Ramos (cell line): ENCODE measurements around the gene DHX32.

ENCODE experiments used
- in situ Hi-C: fragments of 300-500 bp; cut with MboI; formaldehyde crosslinking; loops from one replicate; pipeline ENCODE4 v1.14.3; 2022; ENCODE audit warnings: low sequenced_read_pairs; ENCODE audit not compliant: unreplicated experiment

The DHX32 gene

DNA sequence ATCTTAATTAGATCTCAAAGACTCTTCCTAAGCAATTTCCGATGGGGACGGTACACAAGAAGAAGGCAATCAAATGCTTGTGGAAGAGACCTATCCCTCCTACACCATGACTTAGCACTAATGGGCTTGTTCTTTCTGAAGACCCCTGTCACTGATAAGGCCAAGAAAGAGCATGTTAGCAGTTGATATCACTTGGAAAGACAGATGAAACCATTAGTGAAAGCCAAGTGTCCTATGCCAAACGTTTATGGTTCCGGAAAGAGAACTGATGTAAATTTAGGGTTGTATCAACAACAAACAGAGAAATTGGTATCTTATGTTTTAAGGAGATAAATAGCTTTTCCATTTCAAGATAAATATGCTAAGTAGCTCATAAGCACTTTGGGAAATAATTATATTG is 64.5 kb downstream of the DHX32 start:
- in situ Hi-C loops, result no loop called here

DNA sequence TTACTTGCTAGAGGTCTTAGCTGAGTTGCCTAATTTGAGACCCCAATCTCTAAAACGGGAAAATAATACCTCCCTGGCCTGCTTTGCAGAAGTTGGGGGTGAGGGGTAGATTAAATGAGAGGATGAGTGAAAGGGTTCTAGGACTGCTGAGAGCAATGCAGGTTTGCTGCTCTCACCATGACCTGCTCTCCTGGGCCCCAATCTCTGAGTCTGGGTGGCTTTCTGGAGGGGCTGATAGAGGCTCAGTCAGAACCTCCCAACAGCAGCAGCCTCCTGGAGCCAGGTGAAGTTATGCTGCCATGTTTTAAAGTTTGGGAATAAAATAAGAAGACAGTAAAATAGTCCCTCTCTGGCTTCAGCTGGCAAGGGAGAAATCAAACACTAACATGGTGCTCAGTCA is 65.3 kb downstream of the DHX32 start:
- in situ Hi-C loops, result no loop called here

DNA sequence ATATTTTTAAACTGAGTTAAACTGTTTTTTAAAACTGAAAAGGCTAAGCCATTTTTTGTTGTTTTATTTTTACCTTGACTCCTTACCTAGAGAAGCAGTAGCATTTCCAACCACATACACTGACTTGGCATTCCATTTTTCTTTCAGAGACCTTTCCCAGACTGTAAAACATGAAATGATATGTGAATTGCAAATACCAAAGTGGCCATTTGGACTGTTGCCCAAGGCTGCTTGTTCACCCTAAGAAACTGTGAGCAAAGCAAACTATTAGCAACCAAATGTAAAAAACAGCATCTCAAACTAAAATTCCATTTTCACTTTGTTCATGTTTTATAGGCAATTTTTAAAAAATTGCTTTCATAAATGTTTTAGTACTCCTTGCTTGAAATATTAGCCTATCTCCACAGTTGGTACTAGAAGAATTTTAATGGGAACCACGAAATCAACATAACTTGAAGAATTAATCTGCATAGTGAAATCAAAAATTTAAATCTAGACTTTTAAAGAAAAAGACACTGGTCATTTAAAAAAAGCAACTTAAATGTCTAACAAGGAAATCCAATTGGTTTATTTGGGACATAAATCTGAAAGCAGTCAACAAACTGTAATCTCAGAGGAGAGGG is 68.9 kb downstream of the DHX32 start:
- in situ Hi-C loops, result no loop called here

DNA sequence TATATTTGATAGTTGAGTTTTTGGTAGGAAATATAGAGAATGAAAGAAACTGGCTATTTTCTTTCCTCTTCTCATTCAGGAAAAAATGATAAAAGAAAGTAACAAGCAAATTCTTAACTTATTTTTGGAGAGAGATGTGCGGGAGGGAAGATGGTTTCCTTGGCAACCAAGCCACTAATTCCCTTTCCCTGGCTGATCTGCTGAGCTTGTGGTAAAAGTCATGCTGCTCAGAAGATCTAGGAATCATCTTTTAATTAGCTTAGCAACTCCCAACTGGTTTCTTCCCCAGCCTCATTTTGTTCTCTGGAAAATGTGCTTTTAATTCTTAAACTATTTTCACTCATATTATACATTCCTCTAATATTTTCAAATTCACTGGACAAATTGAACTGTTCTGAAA is 69.8 kb downstream of the DHX32 start:
- in situ Hi-C loops, result no loop called here

DNA sequence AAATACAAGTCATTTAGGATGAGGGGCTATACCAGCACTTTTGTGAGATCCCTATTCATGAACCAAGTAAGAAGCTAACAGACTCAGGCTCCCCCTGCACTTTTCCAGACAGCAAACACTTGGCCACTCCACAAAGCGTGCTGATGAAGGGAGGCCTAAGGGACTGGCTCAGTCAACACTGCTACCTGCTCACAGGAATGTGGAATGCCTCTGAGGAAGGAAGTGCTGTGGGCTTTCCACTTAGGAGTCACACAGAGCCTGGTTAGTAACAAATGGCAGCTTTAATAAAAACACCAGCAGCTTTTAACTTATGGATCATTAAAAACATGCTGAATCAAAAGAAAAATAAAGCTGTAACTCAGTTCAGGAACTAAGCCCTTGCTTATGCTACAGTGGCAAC is 73.0 kb downstream of the DHX32 start:
- in situ Hi-C loops, result no loop called here

DNA sequence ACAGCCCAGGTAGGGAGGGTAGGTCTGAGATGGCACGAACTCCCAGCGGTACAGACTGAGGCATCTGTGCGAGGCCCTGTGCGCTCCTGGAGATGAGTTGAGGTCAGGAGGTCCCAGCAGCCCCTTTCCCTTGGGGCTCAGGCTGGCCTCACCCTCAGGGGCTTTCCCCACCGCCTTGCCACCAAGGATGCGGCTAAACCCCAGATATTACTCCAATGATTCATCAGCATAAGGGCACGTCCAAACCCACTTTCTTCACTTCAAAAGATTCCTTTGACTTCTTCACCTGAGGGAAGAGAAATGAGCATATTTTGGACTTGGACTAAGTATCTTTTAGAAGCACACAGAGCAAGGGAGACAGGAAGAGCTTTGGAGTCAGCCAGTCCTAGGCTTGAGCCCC is 78.4 kb downstream of the DHX32 start:
- in situ Hi-C loops, result no loop called here

DNA sequence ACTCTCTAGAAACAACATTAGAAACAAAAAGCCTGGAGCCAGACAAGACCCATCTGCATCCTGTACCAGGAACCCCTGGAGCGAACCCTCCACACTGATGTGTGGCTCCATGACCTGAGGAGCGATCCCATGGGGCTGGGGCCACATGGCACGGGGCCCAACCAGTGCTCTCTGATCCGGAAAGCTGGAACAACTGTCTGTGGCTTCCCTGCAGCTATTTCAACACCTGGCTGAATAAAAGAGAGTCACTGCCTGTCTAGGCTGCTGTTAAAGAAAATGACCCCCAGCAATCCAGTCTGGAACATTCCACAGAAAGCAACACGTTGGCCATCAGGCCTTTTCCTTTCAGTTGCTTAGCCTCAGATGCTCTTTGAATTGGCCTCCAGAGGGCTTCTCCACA is 79.0 kb downstream of the DHX32 start:
- in situ Hi-C loops, result no loop called here

DNA sequence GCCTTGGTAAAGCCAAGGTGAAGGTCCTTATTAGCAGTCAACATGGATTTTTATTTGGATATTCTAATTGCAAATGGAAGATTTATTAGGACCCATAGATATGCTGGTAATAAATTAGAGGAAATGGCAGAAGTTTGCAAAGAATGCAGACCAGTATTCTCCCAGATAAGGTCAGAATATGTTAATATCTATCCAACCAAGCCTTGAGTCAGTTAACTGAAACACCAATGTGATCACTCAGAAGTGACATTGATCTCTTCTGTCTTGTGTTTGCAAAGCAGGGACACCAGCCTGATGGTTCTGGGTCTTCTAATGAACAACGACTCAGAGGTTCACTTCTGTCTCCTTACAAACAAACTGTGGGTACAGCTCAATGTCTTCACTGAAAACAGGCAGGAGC is 79.5 kb downstream of the DHX32 start:
- in situ Hi-C loops, result no loop called here

DNA sequence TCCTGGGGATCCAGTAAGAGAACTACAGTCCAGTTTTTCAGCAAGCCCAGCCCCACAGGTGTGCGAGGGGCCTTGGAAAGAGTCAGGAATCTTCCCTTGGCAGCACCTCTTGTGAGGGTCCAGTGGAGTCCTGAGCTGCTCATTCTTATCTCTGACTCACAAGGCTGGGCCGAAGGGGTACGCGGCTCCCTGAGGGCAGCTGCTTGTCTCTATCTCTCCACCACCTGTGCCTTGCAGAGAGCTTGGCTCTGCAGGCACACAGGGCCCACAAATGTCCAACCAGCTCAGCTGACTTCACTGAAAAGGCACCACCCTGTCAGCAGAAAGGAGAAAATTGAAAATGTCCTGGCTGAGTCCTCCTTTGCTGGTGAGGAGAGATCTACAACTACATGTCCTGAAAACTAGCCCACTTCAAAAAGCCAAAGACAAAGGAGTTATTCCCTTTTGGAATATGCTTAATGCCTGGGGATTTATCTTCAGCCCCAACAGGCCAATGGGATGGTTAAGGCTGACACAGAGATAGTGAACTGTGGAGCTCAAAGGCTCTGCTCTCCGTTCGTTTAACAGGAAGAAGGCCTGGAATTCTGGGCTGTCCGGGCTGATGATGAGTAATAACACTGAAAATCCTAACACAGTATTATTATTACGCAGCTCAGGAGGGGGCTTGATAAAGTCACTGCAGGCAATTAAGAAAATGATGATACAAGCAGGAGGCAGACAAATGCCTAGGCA is 81.5 kb downstream of the DHX32 start:
- in situ Hi-C loops, result no loop called here

DNA sequence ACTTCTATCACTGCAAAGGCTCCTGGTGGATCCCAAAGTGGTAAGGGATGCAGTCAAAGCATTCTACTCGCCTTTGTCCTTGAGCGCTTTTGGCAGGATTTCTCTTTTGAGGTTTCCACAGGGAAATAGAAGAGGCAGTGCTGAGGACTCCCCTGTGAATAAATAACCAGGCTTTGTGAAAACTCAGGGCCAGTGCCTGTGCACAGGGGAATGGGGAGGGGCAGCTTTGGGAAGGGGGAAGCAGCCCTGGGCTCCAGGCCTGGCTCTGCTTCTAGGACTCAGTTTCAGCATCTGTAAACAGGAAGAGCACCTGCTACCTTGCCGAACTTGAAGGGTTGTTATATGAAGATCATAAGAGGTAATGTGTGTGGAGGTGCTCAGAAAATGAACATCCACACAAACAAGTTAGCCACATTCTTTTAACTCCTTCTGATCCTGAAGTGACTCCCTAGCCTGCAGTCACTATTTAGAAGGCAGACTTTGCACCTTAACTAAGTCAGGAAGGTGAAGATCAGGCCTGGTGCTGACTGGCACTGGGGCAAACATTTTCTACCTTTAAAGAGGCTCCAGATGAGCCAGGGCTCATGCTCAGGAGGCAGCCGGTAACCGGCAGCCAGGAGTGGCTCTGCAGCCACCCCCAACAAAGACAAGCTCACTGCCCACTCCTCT is 83.0 kb downstream of the DHX32 start:
- in situ Hi-C loops, result no loop called here

DNA sequence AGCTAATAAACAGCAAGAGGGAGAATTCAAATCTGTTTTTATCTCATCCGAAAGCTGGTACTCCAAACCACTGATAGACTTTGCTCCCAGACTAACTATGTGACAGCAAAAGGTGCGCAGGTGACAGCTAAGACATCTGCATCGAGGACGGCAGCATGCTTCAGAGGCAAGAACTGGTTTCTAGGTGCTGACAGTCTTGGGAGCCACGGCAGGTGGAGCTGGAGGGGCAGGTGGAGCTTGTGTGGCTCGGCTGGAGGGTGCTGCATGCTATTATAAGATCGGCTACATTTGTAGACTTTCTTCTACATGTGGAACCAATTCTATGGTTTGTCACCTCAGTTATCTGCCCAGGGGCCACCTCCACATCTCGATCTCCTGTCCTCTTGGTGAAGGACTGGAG is 83.7 kb downstream of the DHX32 start:
- in situ Hi-C loops, result no loop called here

DNA sequence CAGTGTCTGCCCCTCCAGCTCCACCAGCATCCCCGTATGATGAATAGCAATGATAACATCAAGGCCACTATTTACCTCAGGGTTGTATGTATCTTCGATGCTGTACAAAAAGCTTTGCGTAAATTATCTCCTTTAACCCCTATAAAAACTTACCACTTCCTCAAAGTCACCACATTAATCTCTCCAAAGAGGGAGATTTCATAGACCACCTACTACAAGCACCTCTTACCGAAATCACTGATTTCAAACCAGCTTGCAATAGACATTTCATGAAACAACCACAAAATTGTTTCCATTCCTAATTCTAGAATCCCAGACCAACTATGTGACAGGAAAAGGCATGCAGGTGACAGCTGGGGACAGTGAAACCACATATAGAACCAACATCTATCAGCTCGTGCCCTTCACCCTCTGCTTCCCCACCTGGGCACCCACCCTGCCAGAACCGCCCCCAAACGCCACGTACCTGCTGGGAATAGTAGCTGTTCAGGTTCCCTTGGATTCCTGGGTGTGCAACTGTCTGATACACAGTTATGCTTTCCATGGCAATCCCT is 85.4 kb downstream of the DHX32 start:
- in situ Hi-C loops, result no loop called here

DNA sequence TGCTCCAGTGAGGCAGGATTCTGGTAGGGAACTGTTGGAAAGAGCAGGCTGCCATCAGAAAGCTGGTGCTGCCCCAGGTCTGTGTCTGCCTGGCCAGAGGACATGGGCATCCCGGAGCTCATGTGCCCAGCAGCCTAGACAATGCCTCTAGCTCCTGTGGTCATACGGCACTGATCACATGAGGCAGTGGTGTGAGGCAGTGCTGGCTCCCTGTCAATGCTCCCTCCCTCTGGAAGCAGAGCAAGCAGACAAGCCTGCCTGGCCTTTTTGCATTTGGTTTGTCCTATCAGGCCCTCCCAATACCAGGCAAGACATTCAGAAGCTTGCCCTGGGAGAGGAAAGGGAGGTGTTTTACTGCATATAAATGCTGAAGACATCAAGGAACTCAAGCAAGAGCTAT is 86.0 kb downstream of the DHX32 start:
- in situ Hi-C loops, result no loop called here

DNA sequence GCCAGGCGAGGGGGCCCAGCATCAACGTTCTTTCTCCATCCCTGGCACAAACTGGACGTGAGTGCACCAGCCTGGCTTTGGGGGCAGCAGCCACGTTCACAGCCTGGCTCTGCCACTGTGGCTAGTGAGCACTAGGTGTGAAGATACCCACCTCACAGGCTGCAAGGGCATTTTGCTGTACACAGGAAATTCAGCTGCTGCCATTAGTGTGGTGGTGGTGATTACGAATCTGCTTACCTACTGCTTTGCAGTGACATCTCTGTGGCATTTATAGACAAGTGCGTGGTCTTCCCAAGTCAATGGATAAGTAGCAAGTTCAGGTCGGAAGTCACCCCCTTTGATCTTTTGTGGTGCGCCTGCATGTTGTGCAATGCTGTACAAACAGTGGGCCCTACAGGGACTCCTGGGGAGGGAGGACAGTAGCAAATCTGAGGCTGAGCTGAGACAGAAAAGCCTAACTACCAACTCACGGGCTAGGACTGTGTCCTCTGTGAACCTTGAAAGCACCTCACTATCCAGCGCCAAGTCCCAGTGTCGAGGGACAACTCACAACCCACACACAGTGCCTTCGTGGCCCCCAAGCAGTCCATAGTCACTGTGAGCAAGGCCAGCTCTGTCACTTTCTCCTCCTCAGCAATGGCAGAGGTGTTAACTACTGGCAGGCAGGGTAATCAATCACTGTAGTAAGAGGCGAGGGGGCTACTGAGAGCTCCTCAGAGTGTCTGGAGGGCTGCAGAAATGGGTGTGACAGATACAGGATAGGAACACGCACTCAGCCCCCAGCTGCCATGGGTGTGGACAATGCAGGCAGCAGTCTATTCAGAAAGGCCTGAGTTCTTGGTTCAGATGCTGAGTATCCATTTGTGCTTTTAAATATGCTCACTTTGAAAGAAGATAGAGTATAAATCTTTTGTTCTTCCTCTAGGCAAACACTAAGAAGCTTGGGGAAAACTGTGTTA is 88.5 kb downstream of the DHX32 start:
- in situ Hi-C loops, result no loop called here

DNA sequence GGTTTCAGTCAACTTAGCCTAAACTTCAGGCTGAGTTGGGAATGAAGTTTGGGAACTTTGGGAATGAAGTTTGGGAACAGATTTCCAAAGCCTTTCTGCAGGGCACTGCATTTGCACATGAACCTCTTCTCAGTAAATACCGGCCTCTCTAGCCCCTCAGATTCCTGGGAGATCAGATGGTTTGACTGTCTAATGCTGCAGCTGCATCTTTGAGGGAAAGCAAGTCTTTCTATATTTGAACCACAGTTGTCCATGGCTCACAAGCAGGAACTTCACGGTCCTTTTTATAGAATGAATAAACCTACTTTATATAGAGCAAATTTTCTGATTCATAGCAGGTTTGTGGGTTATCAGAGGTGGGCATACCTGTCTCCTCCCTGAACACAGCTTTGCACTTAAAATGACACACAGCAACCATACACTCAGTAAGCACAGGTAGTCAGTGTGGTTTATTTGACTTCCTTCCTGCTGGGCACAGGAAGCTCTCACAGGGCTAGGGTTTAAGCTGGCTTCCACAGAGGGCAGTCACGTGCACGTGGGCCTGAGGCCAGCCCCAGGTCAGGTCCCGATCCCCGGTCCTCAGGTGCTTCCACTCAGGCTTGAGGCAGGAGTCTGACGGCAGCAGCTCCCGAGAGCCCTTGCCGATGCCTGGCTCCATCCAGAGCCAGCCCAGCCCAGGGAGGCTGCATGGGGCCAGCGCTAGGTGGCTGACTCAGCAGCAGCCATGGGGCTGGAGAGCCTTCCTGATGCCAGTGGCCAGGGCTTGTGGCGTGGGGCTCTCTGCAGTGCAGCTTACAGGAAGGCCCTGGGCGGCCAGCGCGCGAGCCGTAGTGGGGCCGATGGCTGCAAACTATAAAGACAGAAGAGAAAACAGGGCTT is 92.7 kb downstream of the DHX32 start:
- in situ Hi-C loops, result no loop called here
